HG03442 (cell line): ENCODE data around the gene MMS19.

Source experiments
- ATAC-seq: cut with Tn5 transposase; IDR thresholded peaks from one replicate; pipeline ENCODE4 v1.9.1; 2021; ENCODE audit warnings: mild to moderate bottlenecking, moderate library complexity; ENCODE audit not compliant: unreplicated experiment

The MMS19 gene

DNA sequence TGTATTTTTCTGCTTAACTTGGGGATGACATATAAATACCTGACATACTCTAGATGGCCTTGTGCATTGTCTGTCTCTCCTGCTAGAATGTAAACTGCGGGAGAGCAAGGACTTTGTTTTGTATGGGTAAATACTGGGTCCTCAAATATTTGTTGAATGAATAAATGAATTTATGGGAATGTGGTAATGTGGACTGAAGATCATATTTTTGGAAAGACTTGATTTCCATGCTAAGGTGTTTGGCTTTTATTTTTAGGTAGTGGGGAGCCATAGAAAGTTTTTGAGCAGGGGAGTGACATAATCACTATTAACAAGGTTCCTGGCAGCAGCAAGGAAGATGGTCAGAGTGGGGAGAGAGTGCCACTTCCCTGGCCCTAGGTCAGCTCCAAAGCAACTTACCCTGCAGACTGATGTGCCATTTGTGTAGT, 27.5 kb upstream of the MMS19 start:
- no peak for ATAC-seq

DNA sequence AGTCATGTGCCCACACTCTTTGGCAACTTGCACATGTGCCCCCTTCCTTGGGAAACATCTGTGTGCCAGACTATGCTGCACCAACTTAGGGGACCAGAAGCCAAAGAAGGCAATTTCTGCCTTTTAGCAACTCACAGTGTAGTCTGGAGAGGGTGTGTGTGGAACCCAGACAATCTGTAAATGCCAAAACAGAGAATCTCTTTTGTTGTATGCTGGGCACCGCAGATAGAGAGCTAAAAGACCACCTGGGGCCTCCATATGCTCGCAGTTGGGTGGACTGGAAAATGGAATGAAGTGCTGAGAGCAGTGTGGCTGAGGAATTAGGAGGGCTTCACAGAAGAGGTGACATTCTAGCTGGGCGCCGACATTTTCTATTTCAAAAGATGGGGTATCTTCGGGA, 26.9 kb upstream of the MMS19 start:
- no peak for ATAC-seq

DNA sequence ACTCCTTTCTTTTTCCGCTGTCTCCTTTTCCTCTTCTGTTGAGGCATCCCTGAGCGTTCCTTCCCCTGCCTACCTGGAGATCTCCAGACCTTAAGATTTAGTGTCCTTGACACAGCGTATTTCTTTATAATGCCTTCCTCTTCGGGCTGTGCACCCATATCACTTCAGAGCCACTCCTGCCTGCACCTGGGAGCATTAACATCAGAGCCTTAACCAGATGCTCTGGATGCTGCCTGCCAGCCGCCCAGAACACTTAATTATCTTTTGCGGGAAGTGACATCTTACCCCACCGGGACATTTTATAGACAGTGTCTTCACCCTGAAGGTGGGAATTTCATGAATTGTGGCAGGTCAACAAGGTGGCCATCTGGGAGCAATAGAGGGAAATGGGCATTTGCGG, 24.7 kb upstream of the MMS19 start:
- no peak for ATAC-seq

DNA sequence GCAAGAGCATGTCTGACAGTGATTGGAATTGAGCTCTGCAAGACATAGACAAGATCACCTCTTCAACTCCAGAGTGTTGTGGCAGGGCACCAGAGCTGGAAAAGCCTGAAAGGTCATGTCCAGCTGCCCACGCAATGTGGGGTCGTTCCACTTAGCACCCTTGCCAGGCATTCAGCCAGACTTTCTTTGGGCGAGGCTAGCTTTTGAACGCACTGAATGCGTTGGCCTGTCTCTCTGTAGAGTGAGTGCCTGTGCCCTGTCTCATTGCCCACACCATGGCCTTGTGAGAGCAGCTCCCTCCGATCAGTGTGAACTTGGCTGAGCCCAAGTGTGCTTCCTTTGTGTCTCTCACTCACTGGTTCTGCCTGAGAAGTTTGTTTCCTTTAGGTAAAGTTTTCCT, 23.8 kb upstream of the MMS19 start:
- no peak for ATAC-seq

DNA sequence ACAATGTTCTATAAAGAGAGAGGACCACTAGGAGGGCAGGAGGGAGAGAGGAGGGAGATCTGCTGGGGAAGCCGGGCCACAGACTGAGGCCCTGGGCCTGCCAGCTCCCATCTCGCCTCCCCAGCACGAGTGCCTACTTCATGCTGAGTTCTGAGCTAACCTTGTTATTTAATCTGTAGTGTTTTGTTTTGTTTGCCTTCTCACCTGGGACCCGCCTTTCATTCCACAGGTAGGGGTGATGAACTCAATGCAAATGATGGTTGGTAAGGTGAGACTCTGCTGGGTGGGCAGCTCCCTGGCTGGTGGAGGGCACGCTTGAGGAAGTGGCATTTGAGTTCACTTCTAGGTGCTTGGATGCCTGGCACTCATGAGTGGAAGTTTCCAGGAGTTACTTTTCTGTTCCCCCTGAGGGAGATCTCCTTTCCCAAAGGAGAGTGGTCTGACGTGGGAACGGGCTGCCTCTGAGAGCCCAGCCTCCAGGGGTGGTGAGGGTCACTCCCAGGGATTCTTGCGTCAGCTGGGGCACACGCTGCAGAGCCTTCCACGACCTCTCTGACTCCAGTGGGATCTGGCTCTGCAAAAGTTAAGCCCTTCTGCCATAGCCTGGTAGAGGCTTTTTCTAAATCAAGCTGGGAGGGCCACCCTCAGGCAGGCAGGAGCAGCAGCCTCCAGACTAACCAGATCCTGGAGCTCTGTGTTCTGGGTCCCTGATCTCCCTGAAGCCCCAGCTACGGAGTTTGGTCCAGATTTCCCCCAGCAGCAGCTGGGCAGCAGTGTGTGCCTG, 22.9 kb upstream of the MMS19 start:
- no peak for ATAC-seq

DNA sequence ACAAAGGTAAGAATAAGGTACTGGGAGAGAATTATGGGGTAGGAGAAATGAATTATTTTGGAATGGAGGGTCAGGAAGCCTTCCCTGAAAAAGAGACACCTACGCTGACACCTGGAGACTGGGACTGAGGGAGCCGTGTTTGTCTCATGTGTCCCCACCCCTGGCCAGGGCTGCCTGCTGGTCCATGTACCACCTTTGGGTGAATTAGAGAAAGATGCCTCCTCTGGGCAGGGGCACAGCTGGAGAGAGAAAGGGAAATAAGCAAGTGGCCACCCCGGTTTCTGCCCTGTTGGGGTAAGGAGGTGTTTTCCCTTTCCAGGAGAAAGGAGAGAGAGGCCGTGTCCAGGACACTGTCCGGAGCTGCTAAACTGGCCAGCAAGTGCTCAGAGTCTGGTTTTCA, 22.3 kb upstream of the MMS19 start:
- ATAC-seq = no peak

DNA sequence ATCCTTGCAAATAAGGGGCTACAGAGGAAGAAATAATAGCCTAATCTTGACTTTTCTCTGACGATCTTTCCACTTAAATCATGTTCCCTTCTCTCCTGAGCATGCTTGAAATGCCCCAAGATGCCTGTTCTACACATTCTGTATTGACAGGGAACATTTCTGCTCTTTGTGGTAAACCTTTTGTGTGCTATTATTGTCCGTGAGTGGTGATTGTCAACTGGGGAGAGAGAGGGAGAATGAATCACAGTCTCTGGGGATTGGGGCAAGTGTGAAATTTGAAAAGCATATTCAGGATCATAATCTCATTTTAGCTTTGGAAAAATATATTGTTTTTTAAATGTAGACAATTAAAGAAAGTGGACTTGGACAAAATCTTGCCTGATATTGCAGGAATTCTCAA, 21.1 kb upstream of the MMS19 start:
- no peak for ATAC-seq

DNA sequence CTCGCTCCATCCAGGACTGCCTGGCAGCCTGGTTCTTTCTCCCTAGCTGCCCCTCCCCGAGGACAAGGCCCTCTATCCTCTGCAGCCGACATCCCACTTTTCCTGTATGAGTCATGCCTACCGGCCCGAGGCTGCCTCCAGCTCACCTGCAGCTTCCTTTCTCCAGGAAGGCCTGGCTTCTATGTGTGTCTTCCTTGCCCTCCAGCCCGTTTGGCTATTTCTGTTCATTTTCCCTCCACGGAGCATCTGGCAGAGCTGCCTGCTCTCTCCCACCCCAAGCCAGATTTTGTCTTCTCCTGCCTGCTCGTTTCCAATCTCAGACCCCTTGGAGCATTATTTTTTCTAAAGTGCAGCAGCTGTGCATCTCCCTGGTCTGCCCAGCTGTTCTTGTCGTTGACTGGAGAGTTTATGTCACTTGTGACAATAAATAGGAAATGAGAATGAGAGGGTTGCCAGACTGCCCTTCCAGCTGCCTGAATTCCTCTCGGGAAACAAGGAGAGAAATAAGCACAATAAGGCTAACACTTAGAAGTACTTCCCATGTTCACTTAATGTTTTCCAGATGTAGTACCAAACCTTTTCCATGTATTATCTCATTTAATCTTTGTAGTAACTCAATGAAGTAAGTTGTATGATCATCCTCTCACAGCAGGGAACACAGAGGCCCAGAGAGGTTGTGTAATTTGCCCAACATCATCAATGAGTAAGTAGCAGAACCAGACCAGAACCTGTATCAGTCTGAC, 20.2 kb upstream of the MMS19 start:
- ATAC-seq = no peak

DNA sequence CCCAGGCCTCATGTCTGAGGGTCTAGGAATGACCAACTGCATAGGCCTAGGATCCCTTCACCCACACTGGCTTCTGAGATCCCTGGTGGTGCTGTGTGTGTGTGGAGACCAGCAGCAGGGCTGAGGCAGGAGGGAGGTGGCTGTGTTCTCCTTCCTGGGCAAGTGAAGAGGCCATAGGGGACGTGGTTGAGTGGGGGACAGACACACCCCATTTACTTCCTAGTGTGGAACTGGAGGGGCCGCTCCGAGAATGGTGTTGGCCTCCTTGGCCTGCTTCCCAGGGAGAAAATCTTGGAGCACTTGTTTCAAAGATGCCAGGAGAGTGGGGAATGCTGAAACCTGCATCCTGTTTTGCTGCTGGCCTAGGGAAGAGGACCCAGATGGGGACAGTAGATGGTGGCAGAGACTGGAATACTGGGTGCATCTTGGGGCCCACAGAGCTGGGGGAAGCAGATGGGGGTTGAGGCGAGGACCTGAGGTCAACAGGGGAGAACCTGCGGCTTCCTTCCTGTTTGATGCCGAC, 19.6 kb upstream of the MMS19 start:
- ATAC-seq = no peak

DNA sequence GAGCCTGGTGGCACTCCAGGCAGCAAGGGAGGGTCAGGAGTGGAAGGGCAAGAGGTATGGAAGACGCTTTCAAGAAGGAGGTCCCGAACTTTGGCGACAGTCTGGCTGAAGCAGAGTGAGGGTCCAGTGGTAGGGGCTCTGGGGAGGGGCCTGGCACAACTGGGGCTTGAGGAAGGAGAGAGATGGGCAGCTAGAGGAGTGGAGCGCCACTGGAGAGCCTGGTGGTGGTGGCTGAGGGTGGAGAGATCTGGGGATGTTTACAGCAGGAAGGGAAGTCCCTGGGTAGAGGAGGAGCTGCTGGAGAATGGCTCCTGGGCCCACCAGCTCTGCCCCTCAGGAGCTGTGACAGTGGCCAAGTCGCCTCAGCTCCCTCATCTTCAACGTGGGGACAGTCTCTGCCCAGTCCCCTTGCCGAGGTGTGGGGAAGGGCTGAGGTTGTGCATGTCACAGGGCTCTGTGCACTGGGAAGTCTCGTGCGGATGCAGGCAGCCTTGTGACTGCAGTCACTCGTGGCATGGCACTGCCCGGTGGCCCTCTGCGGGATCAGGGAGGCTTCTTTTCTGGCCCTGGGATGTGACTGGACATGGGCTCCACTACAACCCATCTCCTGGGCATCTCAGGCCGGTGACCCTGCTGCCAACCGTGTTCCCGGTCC, 19.0 kb upstream of the MMS19 start:
- ATAC-seq = no peak

DNA sequence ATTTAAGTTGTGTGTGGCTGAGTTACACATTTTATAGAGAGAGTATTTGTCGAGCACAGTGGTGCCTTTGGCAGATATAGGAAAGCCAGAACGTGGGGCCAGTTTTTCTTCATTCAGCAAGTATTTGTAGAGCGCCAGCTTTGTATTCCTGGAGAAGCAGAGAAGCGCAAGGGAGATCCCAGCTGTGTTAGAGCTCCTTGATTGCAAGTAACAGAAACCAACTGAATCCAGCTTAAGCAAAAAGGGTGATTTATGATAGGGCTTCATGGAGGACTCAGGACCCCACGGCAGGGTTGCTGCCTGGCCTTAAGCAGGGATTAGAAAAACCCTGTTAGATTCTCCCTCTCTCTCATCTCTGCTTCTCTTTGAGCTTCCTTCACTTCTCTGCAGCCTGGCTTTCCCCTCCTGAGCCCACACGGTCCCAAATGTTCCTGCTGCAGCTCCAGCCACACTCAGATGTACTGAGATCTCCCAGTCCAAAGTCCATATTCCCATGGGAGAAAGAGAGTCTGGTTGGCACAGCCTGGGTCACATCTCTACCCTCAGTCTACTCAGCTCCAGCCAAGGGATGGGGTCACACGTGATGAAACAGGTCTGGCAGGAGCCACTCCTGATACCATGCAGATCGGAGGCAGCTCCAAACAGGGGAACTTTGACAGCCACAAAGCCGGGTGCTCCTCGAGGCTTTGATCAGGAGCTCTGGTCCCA, 17.2 kb upstream of the MMS19 start:
- no peak for ATAC-seq

DNA sequence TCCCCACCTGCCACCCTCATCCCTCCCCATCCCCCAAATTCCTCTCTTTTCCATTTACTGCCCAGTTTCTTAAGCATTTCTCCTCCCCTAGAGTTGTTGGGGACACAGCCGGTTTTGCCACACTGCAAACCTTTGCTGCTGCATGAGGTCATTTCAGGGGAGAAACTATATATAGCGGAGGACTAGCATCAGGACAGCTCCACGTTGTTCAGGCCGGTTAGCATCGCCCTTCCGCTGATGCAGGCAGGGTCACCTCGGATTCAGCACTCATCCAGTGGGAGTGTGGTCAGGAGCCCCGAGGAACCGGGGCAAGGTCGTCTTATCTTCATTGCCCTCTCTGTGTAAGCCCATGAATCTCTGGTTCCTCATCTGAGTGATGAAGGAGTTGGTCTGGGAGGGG, 16.1 kb upstream of the MMS19 start:
- ATAC-seq = no peak

DNA sequence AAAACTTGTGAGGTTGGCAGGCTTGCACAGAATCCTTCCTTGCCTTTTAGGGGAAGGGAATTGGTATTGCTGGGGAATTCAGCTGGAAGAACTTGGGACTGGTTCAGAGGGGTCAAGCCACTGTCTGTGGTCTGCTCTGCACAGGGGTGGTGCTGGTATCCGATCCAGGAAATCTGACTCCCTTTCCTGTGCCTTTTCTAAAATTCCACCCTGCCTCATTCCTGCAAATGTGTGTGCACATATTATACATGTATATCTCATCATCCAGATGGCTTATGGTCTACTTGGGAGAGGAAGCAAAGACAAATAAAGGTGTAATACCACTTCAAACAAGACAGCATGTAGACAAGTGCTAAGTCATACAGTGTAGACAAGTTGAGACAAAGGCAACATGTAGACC, 14.8 kb upstream of the MMS19 start:
- ATAC-seq = no peak

DNA sequence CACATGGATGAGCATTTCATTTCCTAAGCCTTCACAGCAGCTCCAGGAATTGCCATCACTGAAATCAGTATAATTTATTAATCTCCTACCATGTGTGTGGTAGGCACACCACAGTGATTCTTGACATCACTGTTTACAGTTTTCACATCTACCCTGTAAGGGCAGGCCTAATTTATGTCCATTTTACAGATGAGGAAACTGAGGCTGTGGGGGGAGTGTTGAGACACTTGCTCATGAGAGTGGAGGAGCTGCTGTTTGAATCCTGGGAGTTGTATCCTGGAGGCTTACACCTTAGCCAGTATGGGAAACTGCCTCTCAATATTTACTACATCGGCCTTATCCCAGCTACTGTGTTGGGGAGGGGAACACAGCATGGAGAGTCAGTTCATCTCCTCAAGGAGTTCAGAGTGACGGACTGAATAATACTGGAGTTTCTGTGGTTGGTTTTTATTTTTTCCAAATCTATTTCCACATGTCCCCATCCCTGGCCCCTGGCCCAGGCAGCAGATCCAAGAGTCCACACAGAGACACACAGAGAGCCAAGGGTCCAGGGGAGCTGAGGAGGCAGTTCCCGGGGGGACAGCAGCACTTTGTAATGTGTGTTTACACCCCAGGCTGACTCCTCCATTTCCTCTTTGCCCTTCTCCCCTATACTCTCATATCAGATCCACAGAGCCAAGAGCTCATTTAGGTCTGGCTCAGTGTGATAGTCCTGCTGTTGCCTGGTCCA, 13.7 kb upstream of the MMS19 start:
- no peak for ATAC-seq

DNA sequence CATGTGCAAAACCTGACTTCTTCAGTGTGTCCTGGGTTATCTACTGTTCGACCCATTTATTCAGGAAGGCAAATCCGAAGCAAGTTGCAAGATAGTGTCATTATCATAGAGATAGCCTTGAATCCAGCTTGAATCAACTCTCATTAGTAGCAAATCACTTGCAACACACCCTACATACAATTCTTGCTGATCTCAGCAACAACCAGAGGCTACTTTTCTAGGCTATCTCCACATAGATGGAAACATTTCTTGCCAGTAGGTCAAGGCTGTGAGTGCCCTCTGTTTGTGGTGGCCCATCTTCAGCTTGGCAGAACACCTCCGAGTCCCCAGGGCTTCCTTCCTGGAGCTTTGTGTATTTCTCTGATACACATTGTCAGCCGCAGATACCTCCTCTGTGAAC, 12.5 kb upstream of the MMS19 start:
- ATAC-seq = no peak

DNA sequence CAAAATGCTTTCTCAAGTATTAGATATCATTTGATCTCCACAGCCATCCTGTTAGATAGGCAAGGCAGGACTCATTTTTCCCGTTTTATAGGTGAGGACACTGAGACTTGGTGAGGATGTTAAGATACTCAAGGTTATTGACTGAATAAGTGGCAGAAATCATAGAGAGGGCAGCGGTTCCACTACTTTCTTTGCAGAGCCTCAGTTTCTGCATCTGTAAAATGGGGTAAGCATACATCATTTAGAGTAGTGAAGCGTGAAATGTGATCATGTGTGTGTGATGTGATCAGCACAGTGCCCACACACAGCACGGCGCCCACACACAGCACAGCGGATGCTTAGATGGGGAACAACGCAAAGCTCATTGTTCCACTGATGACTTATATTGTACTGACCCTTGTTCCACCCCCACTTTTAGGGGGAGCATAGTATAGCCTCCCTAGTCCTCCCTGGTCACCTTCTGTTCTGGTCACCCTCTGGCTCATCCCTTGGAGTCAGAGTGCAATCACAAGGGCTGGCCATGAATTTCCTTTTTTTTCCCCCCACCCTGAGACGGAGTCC, 11.0 kb upstream of the MMS19 start:
- no peak for ATAC-seq

DNA sequence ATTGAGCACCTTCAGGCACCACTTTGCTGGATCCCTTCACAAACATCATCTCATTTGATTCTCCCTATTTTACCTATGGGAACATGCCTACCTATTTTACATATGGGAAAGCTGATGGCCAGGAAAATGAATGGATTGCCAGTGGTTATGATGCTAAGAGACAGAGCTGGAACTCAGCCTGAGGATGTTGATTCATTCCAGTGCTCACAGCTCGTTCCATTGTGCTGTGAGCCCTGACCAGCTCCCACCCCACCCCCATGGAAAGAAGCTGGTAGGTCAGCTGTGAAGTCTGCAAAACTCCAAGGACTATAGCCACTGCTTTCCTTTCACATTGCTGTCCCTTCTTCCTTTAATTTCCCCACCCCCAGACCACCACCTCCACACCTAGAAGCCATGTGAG, 10.1 kb upstream of the MMS19 start:
- no peak for ATAC-seq

DNA sequence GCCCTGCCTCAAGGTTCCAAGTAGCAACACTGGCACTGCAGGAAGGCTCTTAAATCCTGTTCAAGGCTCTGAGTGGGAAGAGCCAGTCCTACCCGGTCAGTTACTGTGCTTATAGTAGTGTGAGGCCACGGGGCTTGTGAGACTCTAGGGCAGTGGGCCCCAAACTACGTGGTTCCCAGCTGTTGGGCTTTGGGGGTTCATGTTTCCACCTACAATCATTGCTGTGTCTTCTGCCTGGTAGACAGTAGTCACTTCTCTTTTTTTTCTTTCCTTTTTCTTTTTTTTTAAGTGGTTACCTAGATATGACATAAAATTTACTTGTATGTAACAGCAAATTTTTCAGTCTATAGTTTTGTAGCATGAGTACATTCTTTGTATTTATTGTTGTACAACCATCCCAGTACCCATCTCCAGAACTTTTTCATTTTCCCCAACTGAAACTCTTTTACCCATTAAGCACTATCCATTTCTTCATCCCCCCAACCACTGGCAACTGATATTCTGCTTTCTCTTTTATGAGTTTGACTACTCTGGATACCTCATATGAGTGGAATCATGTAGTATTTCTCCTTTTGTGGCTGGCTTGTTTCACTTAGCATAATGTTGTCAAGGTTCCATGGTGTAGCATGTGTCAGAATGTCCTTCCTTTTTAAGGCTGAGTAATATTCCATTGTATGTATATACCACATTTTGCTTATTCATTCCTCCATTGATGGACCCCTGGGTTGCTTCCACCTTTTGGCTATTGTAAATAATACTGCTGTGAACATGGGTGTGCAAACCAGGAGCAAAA, 8.2 kb upstream of the MMS19 start:
- ATAC-seq = no peak

DNA sequence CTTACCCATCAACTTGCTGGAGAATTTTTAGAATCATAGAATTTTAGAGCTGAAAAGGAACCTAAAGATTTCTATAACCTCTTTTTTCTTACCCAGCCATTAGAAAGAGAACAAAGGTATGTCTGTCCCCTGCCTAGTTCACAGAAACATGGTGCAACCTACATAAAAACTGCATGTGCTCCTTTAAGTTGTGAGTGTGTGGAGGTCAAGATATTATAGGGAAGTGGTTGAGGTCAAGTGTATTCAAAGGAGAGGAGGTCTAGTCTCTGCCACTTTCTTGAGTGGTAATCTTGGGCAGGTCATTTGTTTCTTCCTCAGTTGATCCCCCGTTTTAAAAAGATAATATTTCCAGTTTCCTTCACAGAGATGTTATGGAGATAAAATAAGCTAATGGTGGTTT, 6.9 kb upstream of the MMS19 start:
- ATAC-seq = no peak
